HepG2 (cell line): ENCODE data around the gene NPAS2. TPM values are rescaled to one million over a fixed set of nuclear protein-coding genes. Genes with fewer than 3 reads are reported as not detected.

Experiments used
- ARNTL ChIP-seq: sonication (generic); formaldehyde crosslinking; IDR thresholded peaks from 2 replicates; pipeline ENCODE4 v1.4.0; 2020; ENCODE audit warnings: mild to moderate bottlenecking, missing genetic modification reagents
- CBFB ChIP-seq: sonication (generic); formaldehyde crosslinking; IDR thresholded peaks from 2 replicates; pipeline ENCODE4 v1.4.0; 2020; ENCODE audit warnings: missing genetic modification reagents
- HOMEZ ChIP-seq: IDR thresholded peaks from 2 replicates; pipeline ENCODE4 v1.6.1; 2016; ENCODE audit warnings: low read depth
- KAT7 ChIP-seq: IDR thresholded peaks from 2 replicates; pipeline ENCODE4 v1.6.1; 2018; ENCODE audit warnings: borderline replicate concordance, missing compliant biosample characterization
- MAFG ChIP-seq: sonication (generic); formaldehyde crosslinking; IDR thresholded peaks from 2 replicates; pipeline ENCODE4 v1.5.1; 2020; ENCODE audit warnings: mild to moderate bottlenecking, missing genetic modification reagents
- NR1H2 ChIP-seq: sonication (generic); formaldehyde crosslinking; IDR thresholded peaks from 2 replicates; pipeline ENCODE4 v1.8.1; 2022; ENCODE audit warnings: low read depth, missing genetic modification reagents, borderline replicate concordance
- NR2F6 ChIP-seq, 2 experiments: IDR thresholded peaks; 2 replicates each; pipeline ENCODE4 v1.6.1; 2016; ENCODE audit warnings: antibody characterized with exemption in 1 of 2, mild to moderate bottlenecking in 1 of 2
- SIN3A ChIP-seq: IDR thresholded peaks from 2 replicates; pipeline ENCODE4 v1.6.1; 2011; ENCODE audit warnings: low read depth, mild to moderate bottlenecking, control low read depth, low read length, borderline replicate concordance
- SMC3 ChIP-seq: IDR thresholded peaks from 2 replicates; pipeline ENCODE4 v1.6.1; 2011; ENCODE audit warnings: low read length, improper control_type of control experiment
- ZBTB38 ChIP-seq: sonication (generic); formaldehyde crosslinking; IDR thresholded peaks from 2 replicates; pipeline ENCODE4 v1.5.1; 2020; ENCODE audit warnings: mild to moderate bottlenecking, missing genetic modification reagents
- ZBTB42 ChIP-seq: sonication (generic); formaldehyde crosslinking; IDR thresholded peaks from 2 replicates; pipeline ENCODE4 v1.5.0; 2020; ENCODE audit warnings: mild to moderate bottlenecking, missing genetic modification reagents
- ZBTB7A ChIP-seq: sonication (generic); formaldehyde crosslinking; IDR thresholded peaks from 2 replicates; pipeline ENCODE4 v1.8.0; 2022; ENCODE audit warnings: mild to moderate bottlenecking, missing genetic modification reagents
- ZFP41 ChIP-seq: sonication (generic); formaldehyde crosslinking; IDR thresholded peaks from 2 replicates; pipeline ENCODE4 v1.4.0; 2020; ENCODE audit warnings: mild to moderate bottlenecking, missing genetic modification reagents, borderline replicate concordance
- ZNF18 ChIP-seq: sonication (generic); formaldehyde crosslinking; IDR thresholded peaks from 2 replicates; pipeline ENCODE4 v1.8.0; 2022; ENCODE audit warnings: mild to moderate bottlenecking, missing genetic modification reagents; ENCODE audit not compliant: insufficient replicate concordance
- ZNF34 ChIP-seq: sonication (generic); formaldehyde crosslinking; IDR thresholded peaks from 2 replicates; pipeline ENCODE4 v1.4.0; 2020; ENCODE audit warnings: mild to moderate bottlenecking, missing genetic modification reagents, borderline replicate concordance
- ZNF556 ChIP-seq: sonication (generic); formaldehyde crosslinking; IDR thresholded peaks from 2 replicates; pipeline ENCODE4 v1.4.0; 2020; ENCODE audit warnings: mild to moderate bottlenecking, missing genetic modification reagents, borderline replicate concordance
- ZNF563 ChIP-seq: sonication (generic); formaldehyde crosslinking; IDR thresholded peaks from 2 replicates; pipeline ENCODE4 v1.8.0; 2022; ENCODE audit warnings: mild to moderate bottlenecking, moderate library complexity, missing genetic modification reagents
- ZNF724P ChIP-seq: sonication (generic); formaldehyde crosslinking; IDR thresholded peaks from 2 replicates; pipeline ENCODE4 v1.8.0; 2022; ENCODE audit warnings: missing genetic modification reagents, borderline replicate concordance
- ZNF749 ChIP-seq: sonication (generic); formaldehyde crosslinking; IDR thresholded peaks from 2 replicates; pipeline ENCODE4 v1.8.0; 2022; ENCODE audit warnings: mild to moderate bottlenecking, missing genetic modification reagents, moderate library complexity, borderline replicate concordance
- ZNF790 ChIP-seq: sonication (generic); formaldehyde crosslinking; IDR thresholded peaks from 2 replicates; pipeline ENCODE4 v1.8.0; 2022; ENCODE audit warnings: missing genetic modification reagents, mild to moderate bottlenecking, borderline replicate concordance
- ZNF83 ChIP-seq: sonication (generic); formaldehyde crosslinking; IDR thresholded peaks from 2 replicates; pipeline ENCODE4 v1.4.0; 2020; ENCODE audit warnings: missing genetic modification reagents, mild to moderate bottlenecking, borderline replicate concordance
- polyA plus RNA-seq, 8 experiments: library from polyadenylated mRNA; depleted of rRNA in 3 of 8; stranded (reverse) in 7 of 8; unstranded in 1 of 8; fragments of >200 nt; fragmentation: Illumina TruSeq in 4 of 8; extraction: Trizol in 4 of 8; gene quantifications; 2 replicates each; pipeline versions ENCODE4 v1.2.1 to v1.2.3, GENCODE V29; 2011 to 2016; ENCODE audit warnings: low read depth in 4 of 8, missing spikeins in 1 of 8, mixed read lengths in 1 of 8; ENCODE audit not compliant: insufficient read depth in 1 of 8
- total RNA-seq, 5 experiments: library from RNA; depleted of rRNA; stranded (reverse); fragments of >200 nt; fragmentation: Illumina TruSeq; extraction: Trizol; gene quantifications; 2 replicates each; pipeline ENCODE4 v1.2.3, GENCODE V29; 2016; ENCODE audit warnings: low read depth in 1 of 5
- TF ChIP-seq, protein P1 (sequence below): sonication (generic); formaldehyde crosslinking; IDR thresholded peaks from 2 replicates; pipeline ENCODE4 v1.8.0; 2022; ENCODE audit warnings: mild to moderate bottlenecking, missing genetic modification reagents

Gene NPAS2
- total and polyA plus RNA-seq, 2 of the 13 experiments (the other 11 are each of a cell fraction or from before 2014, with no cell fraction given) = 14.8 to 37.5 TPM

GRCh38 chr2:100820523-100821254, 750 bp downstream of the NPAS2 start (continued):
- TF ChIP-seq ZNF34 (CRISPR knock-in tag) (peak; percentile 45; the same call in 1 of the 2 replicates), ZNF83 (0 out of 2 replicates have a peak, but pooled peaks have one; percentile 24), ZNF749 (CRISPR knock-in tag) (no peak), NR1H2 (CRISPR knock-in tag) (peak; percentile 75; the same call in 1 of the 2 replicates), ZNF18 (CRISPR knock-in tag) (peak; percentile 21), SMC3 (no peak), ZBTB42 (CRISPR knock-in tag) (peak; percentile 82; the same call in 1 of the 2 replicates), ZNF563 (CRISPR knock-in tag) (peak; percentile 77; the same call in 1 of the 2 replicates), SIN3A (peak; percentile 43; the same call in 1 of the 2 replicates), MAFG (CRISPR knock-in tag) (no peak), ZFP41 (CRISPR knock-in tag) (0 out of 2 replicates have a peak, but pooled peaks have one; percentile 69), NR2F6 (IDR thresholded peaks at IDR 0.05) (peak; percentile 66), NR2F6 (CRISPR knock-in tag; IDR thresholded peaks at IDR 0.05) (0 out of 2 replicates have a peak, but pooled peaks have one; percentile 37), ZBTB38 (CRISPR knock-in tag) (peak; percentile 53), ARNTL (no peak), ZNF556 (CRISPR knock-in tag) (no peak), ZNF724P (CRISPR knock-in tag) (peak; percentile 77; the same call in 1 of the 2 replicates), ZBTB7A (CRISPR knock-in tag) (no peak; the same call in 1 of the 2 replicates), KAT7 (CRISPR knock-in tag) (peak; percentile 58; the same call in 1 of the 2 replicates), ZNF790 (CRISPR knock-in tag) (0 out of 2 replicates have a peak, but pooled peaks have one; percentile 45), HOMEZ (CRISPR knock-in tag) (no peak), CBFB (CRISPR knock-in tag) (no peak)
- TF ChIP-seq, protein P1, sequence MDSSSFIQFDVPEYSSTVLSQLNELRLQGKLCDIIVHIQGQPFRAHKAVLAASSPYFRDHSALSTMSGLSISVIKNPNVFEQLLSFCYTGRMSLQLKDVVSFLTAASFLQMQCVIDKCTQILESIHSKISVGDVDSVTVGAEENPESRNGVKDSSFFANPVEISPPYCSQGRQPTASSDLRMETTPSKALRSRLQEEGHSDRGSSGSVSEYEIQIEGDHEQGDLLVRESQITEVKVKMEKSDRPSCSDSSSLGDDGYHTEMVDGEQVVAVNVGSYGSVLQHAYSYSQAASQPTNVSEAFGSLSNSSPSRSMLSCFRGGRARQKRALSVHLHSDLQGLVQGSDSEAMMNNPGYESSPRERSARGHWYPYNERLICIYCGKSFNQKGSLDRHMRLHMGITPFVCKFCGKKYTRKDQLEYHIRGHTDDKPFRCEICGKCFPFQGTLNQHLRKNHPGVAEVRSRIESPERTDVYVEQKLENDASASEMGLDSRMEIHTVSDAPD (CRISPR knock-in tag) = 0 out of 2 replicates have a peak, but pooled peaks have one; percentile 57
